Globus pallidus (tissue), 1 donor: ENCODE measurements around the gene LPCAT1.
"Not testable (repeated sequence)": the region's sequence is repeated elsewhere in the genome, so short reads cannot be mapped to it uniquely, and the experiment has no call there.

Experiments
- DNase-seq: peaks from one replicate; pipeline ENCODE4 v3.0.0-alpha.2; 2015; ENCODE audit warnings: low spot score

LPCAT1 gene

DNA sequence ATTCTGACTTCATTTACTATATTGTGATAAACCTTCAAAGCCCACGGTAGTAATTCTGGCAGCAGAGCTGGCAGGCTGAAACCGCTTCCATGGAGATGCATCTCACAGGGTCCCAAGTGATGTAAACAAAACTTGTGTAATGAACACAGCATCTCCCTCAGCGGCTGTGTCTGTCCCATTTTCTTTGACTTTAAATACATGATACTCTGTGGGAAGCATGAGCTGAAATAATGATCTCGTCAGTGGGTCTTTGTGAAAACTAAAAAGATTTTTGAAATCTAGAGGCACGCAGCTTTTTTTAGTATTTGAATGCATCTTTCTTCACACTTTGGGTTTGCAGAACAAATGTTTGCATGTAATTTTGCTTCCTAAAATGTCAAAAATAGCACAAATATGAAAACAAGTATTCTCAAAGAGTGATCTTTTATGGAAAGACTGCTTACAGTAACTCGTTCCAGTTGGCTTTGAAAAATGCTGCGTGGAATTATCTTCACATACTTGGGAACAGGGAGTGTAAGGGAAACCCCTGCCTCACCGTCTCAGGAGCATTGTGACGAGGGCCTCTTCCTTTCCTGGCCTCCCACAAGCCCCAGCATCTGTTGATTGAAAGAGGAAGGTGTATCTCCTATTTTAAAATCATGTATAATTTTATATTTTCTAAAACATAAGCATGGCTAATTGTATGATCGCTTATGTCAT, 18.1 kb upstream of the LPCAT1 start:
- DNase-seq, result no peak

- no peak for DNase-seq
Measured at GRCh38 chr5:1540831-1541701, 17.3 kb upstream of the LPCAT1 start.

GRCh38 chr5:1540166-1540565, 16.4 kb upstream of the LPCAT1 start:
- no peak for DNase-seq

DNA sequence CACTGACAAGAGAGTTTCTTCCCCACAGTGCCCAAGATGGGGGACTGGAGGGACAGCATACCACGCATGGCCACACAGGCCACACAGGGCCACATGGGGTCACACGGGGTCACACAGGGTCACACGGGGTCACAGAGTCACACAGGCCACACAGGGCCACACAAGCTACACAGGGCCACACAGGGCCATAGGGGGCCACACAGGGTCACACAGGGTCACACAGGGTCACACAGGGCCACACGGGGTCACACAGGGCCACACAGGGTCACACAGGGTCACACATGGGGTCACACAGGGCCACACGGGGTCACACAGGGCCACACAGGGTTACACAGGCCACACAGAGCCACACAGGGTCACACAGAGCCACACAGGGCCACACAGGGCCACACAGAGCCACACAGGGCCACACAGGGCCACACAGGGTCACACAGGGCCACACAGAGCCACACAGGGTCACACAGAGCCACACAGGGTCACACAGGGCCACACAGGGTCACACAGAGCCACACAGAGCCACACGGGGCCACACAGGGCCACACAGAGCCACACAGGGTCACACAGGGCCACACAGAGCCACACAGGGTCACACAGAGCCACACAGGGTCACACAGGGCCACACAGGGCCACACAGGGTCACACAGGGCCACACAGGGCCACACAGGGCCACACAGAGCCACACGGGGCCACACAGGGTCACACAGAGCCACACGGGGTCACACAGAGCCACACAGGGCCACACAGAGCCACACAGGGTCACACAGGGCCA, 15.8 kb upstream of the LPCAT1 start:
- not testable (repeated sequence) for DNase-seq

- DNase-seq, result no peak
Measured at GRCh38 chr5:1538741-1539392, 15.1 kb upstream of the LPCAT1 start.

- no peak for DNase-seq
Measured at GRCh38 chr5:1538276-1538675, 14.5 kb upstream of the LPCAT1 start.

DNA sequence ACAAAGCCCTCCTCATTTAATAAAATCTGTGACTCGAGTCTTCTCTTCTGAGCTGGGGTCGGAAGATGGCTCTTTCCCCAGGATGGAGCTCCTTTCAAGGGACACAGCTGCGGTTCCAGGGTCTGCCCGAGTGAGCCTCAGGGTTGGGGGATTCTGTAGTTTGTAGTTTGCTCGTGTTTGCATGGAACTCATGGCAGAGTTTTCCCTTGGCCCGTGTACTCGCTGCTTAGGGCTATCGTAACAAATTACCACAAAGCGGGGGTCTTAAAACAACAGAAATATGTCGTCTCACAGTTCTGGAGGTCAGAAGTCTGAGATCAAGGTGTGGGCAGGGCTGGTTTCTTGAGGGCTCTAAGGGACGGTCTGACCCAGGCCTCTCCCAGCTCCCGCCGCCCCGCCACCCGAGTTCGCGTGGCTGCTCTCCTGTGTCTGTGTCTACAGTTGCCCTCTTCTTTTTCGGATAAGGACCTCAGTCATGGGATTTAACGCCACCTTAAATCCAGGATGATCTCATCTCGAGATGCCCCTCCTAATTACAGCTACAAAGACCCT, 13.9 kb upstream of the LPCAT1 start:
- DNase-seq, result no peak

DNA sequence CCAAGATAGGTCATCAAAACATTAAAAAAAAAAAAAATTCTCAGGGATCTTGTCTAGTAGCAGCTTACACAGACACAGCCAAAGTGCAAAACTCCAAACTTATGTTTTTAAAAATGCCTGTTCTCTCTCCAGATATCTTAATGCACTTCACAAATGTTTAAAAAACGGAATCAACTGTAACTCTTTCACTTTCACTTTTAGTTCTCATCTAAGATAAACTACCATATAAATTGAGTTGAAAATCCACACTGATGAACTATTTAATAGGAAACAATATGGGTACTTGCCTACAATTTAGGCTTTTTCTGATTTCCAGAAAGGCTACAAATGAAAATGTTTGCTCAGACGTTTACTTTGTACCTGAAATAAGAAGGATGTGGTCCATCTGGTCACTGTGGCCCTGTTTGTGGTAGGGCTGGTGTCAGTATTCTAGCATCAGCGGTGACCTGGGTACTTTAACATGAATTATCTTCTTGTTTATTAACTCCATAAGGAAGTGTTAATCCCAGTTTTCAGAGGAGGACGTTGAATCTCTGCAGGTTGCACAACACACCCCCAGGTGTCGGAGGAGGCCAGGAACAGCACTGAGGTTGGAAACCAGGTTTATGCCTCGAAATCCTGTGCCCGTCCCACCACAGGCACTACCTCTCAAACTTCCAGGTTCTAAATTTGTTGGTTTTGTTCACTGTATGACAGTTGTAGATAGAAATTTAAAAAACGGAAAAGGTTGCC, 13.3 kb upstream of the LPCAT1 start:
- DNase-seq, result no peak

DNA sequence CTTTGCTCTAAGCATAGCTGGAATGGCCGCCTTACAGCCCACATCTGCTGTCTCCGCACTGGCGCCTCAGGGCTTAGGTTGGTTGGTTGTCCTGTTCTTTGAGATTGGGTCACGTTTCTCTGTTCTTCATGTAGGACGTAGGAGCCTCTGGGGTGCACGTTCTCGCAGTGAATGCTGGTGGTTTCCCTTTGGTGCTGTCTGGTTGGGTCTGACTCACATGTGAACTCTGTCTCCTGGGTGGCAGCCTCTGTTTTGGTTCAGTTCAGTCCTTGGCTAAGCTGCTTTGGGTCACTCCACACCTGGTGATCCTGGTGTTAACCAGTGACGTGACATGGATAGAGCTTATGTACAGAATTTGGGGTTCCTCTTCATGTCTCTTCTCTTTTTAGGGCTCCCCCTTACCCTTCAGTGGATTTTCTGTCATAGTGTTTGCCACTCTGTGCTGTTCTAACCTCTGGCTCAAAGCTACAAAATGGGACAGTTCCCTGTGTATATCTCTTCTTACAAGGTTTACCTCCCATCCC, 12.6 kb upstream of the LPCAT1 start:
- no peak for DNase-seq

- DNase-seq, result no peak
Measured at GRCh38 chr5:1535646-1536045, 11.9 kb upstream of the LPCAT1 start.

DNA sequence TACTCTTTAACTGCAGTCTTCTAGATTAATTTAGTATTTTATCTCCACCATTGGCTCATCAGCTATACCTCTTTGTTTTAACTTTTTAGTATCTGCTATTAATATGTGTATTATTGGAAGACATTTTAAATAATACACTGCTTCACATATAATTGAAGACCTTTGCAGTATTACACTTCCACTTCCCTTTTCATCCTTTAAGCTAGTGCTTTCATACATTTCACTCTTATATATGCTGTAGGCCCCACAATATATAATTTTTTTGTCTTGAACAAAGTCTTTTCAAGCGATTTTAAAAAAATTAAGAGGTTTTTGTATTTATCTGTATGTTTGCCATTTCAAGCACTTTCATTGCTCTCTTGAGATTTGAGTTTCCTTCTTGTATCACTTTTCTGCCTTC, 8.6 kb upstream of the LPCAT1 start:
- no peak for DNase-seq

GRCh38 chr5:1529498-1529897, 5.7 kb upstream of the LPCAT1 start:
- no peak for DNase-seq

- DNase-seq, result no peak
Measured at GRCh38 chr5:1527533-1528205, 3.9 kb upstream of the LPCAT1 start.

DNA sequence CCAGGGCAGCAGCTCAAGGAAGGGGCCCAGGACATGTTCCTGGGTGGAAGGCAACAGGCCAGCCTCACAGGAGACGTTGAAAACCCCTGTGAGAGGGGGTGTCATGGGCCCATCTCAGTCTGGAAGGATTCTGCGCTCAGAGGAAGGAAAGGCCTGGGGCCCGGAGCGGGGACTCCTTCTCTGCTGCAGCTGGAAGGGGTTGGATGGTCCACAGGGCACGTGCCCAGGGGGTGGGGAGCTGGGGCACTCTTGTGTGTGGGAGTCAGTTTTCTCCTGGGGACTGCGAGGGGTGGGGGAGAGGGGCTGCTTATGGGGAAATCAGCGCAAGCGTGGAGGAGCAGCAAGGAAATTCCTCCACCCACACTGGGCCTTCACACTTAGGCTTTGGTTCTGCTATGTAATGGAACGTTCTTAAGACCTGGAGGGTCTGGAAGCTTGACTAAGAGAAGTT, 2.9 kb upstream of the LPCAT1 start:
- DNase-seq, result no peak

GRCh38 chr5:1526190-1526631, 2.5 kb upstream of the LPCAT1 start:
- DNase-seq, result no peak

GRCh38 chr5:1525624-1526189, 1.9 kb upstream of the LPCAT1 start:
- DNase-seq, result no peak

GRCh38 chr5:1524799-1525623, 1.3 kb upstream of the LPCAT1 start:
- DNase-seq, result no peak

DNA sequence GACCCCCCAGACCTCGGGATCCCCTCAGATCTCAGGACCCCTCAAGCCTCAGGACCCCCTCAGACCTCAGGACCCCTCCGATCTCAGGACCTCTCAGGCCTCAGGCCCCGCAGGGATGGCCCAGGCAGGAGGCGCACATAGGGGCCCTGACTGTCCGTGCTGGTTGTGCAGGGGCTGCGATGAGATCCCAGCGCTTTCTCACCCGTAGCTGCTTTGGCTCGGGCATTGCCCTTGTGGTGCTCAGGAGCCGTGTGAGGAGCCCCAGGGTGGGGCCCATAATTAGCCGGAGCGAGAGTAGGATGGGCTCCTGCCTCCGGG, 680 bp upstream of the LPCAT1 start:
- DNase-seq, result no peak

- DNase-seq, result no peak
Measured at GRCh38 chr5:1523480-1523792, 324 bp downstream of the LPCAT1 start.
